Spleen (tissue), 7 donors: ENCODE data around the gene GPRIN1.

Experiments
- POLR2A ChIP-seq, 3 donors: fragments of 450-650 bp; IDR thresholded peaks; one replicate each; pipeline ENCODE4 v1.5.1; 2017; ENCODE audit warnings: antibody characterized with exemption in 3 of 3, mild to moderate bottlenecking in 1 of 3
- POLR2AphosphoS5 ChIP-seq, 3 donors: sonication (generic); formaldehyde crosslinking; IDR thresholded peaks; one replicate each; pipeline ENCODE4 v1.5.1; 2017; ENCODE audit warnings: antibody characterized with exemption in 3 of 3
- TF ChIP-seq, protein P1 (sequence below), 11 experiments: fragments of 200-600 bp in 7 of 11; fragments of 450-650 bp in 4 of 11; sonication (generic) in 4 of 11; IDR thresholded peaks in 8 of 11; conservative IDR thresholded peaks in 3 of 11; 1 replicate in 7 of 11; 2 replicates in 4 of 11; pipeline versions ENCODE4 v1.4.0 to v1.8.0; 2016 to 2021; ENCODE audit warnings: antibody characterized with exemption in 11 of 11, inconsistent platforms in 4 of 11, mild to moderate bottlenecking in 1 of 11
- donor health status: DM: no; HTN: no; CAD: no; lungs with moderate emphysema.
- donor health status: DM: no; HTN: no; CAD: no.
- donor health status: DM: no; HTN: no; CAD: no.

DNA sequence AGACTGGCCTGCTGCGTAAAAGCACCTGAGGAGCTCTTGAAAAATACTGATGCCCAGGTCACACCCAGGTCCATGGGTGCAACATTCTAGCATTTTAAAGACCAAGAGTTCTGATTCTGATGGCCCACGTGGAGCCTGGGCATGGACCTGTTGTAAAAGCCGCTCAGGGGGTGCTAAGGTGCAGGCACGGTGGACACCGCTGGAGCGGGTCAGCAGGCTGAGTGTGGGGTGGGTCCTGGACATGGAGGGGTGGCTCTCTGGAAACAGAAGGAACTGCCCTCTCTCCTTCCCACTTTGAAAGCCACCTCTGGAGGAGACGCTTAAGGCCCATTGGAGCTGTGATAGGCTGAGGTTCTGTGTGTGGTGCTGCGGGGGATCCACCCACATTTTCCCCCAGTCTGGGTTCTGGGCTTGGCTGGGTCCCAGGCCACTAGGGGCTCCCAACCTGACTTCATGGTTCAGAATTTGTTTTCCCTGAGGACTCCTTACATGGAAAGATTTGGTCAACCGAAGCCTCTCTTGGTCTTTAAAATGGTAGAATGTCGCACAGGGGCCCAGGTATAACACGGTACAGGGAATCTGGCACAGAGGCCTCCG, 16.6 kb downstream of the GPRIN1 start:
- TF ChIP-seq, protein P1, sequence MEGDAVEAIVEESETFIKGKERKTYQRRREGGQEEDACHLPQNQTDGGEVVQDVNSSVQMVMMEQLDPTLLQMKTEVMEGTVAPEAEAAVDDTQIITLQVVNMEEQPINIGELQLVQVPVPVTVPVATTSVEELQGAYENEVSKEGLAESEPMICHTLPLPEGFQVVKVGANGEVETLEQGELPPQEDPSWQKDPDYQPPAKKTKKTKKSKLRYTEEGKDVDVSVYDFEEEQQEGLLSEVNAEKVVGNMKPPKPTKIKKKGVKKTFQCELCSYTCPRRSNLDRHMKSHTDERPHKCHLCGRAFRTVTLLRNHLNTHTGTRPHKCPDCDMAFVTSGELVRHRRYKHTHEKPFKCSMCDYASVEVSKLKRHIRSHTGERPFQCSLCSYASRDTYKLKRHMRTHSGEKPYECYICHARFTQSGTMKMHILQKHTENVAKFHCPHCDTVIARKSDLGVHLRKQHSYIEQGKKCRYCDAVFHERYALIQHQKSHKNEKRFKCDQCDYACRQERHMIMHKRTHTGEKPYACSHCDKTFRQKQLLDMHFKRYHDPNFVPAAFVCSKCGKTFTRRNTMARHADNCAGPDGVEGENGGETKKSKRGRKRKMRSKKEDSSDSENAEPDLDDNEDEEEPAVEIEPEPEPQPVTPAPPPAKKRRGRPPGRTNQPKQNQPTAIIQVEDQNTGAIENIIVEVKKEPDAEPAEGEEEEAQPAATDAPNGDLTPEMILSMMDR (IDR thresholded peaks at IDR 0.05 in 8 of 11, conservative IDR thresholded peaks at IDR 0.05 in 3 of 11), result no peak
- TF ChIP-seq POLR2AphosphoS5 (IDR thresholded peaks at IDR 0.05) (no peak), POLR2A (IDR thresholded peaks at IDR 0.05) (no peak)
